HCT116 (cell line): ENCODE results near the gene AURKA.

ENCODE experiments used
- CTCF ChIP-seq, 3 experiments: fragments of 200-600 bp in 1 of 3; sonication (generic) in 1 of 3; IDR thresholded peaks in 2 of 3; conservative IDR thresholded peaks in 1 of 3; 2 replicates each; pipeline ENCODE4 v1.5.1; 2012 to 2017; ENCODE audit warnings: low read depth in 2 of 3, low read length in 2 of 3, antibody characterized with exemption in 1 of 3, borderline replicate concordance in 1 of 3, control low read depth in 1 of 3, mild to moderate bottlenecking in 1 of 3, mixed read lengths in 1 of 3, mixed run types in 1 of 3, moderate library complexity in 1 of 3; ENCODE audit not compliant: insufficient read depth in 1 of 3
- EZH2 ChIP-seq: fragments of 200-600 bp; sonication (generic); IDR thresholded peaks from 2 replicates; pipeline ENCODE4 v1.6.1; 2017; ENCODE audit warnings: antibody characterized with exemption, mixed run types
- EZH2phosphoT487 ChIP-seq: fragments of 200-600 bp; IDR thresholded peaks from 2 replicates; pipeline ENCODE4 v1.6.1; 2018; ENCODE audit warnings: antibody characterized with exemption, borderline replicate concordance
- JUND ChIP-seq: IDR thresholded peaks from 2 replicates; pipeline ENCODE4 v1.6.1; 2012
- POLR2A ChIP-seq: IDR thresholded peaks from 2 replicates; pipeline ENCODE4 v1.7.0; 2011; ENCODE audit warnings: borderline replicate concordance; ENCODE audit not compliant: insufficient read depth, insufficient read length; ENCODE audit errors: extremely low read depth
- TCF7L2 ChIP-seq: IDR thresholded peaks from 2 replicates; pipeline ENCODE4 v1.7.0; 2011; ENCODE audit warnings: borderline replicate concordance, inconsistent platforms; ENCODE audit not compliant: insufficient read depth, insufficient read length; ENCODE audit errors: extremely low read depth
- ZNF274 ChIP-seq: fragments of 200-500 bp; sonication (Bioruptor generic); IDR thresholded peaks from 2 replicates; pipeline ENCODE4 v1.6.1; 2014; ENCODE audit warnings: mild to moderate bottlenecking, low read depth, low read length, inconsistent platforms

GRCh38 chr20:56373942-56374341, 18.1 kb downstream of the AURKA start:
- TF ChIP-seq CTCF (IDR thresholded peaks at IDR 0.05 in 2 of 3, conservative IDR thresholded peaks at IDR 0.05 in 1 of 3; ENCODE audit: borderline replicate concordance in 1 of 3, insufficient read depth in 1 of 3, low read depth in 2 of 3, low read length in 2 of 3) (no peak), ZNF274 (no peak), JUND (no peak), POLR2A (no peak), EZH2phosphoT487 (no peak), TCF7L2 (no peak), EZH2 (no peak)
